ENCODE measurements around the gene KRT3. TPM values are rescaled to one million over a fixed set of nuclear protein-coding genes. Genes with fewer than 3 reads are reported as not detected.
A peak's percentile ranks its signal among the peaks of the same experiment; 100 is the strongest.

Gene KRT3
- total and polyA plus RNA-seq, 5 experiments from 2014 or later, result not detected

- Mint-ChIP-seq H3K27ac (peak overlapping the region in 3 of 10 donors; percentile 8 to 91 (median 70)), H3K4me1 (no peaks in the 10 kb centered on the region)
These were observed 19.5 kb downstream of the KRT3 start for GRCh38 chr12:52776435-52776834.

GRCh38 chr12:52774629-52775250 lies 21.2 kb downstream of the KRT3 start:
- Mint-ChIP-seq H3K36me3 (no peaks in the 10 kb centered on the region), H3K27ac (peak overlapping the region in 1 of 10 donors; percentile 33)
- POLR2A ChIA-PET, result no interaction called here

More at GRCh38 chr12:52776435-52776834, 19.5 kb downstream of the KRT3 start:
- ATAC-seq (no peak), DNase-seq (no peak)
- Mint-ChIP-seq H3K36me3 (no peaks in the 10 kb centered on the region), H3K9me3 (no peaks in the 10 kb centered on the region), H3K27me3 (peaks cover 0 to 8% (median 1%) of the 10 kb centered on the region in 5 donors), H3K4me3 (no peak overlapping the region)
- POLR2A ChIA-PET, result no interaction called here

GRCh38 chr12:52772772-52773171 lies 23.1 kb downstream of the KRT3 start:
- no peak for DNase-seq
- no peaks in the 10 kb centered on the region for H3K4me1 Mint-ChIP-seq
- peak overlapping the region in 1 of 10 donors; percentile 5 for H3K27ac Mint-ChIP-seq
- no peaks in the 10 kb centered on the region for H3K36me3 Mint-ChIP-seq
- H3K27me3 Mint-ChIP-seq, result peaks cover 0 to 4% (median 0%) of the 10 kb centered on the region in 5 donors
- no peak for ATAC-seq
- no peaks in the 10 kb centered on the region for H3K9me3 Mint-ChIP-seq
- H3K4me3 Mint-ChIP-seq, result no peak overlapping the region
- POLR2A ChIA-PET, result interaction anchor here (1.3 kb wide), 1 partner anchor 22 kb away, joined by 3 read pairs; no protein-coding TSS in a partner anchor

More at GRCh38 chr12:52774629-52775250, 21.2 kb downstream of the KRT3 start:
- ATAC-seq (no peak), DNase-seq (no peak)
- Mint-ChIP-seq H3K4me1 (no peaks in the 10 kb centered on the region), H3K27me3 (peaks cover 0 to 8% (median 0%) of the 10 kb centered on the region in 5 donors), H3K9me3 (no peaks in the 10 kb centered on the region), H3K4me3 (no peak overlapping the region)

GRCh38 chr12:52772188-52772587 lies 23.7 kb downstream of the KRT3 start:
- H3K27ac Mint-ChIP-seq, result peak overlapping the region in 1 of 10 donors; percentile 64

GRCh38 chr12:52771505-52771904 lies 24.4 kb downstream of the KRT3 start:
- H3K4me3 Mint-ChIP-seq, result no peak overlapping the region
- no peaks in the 10 kb centered on the region for H3K4me1 Mint-ChIP-seq
- H3K27me3 Mint-ChIP-seq, result peaks cover 0 to 2% (median 0%) of the 10 kb centered on the region in 5 donors
- H3K9me3 Mint-ChIP-seq, result no peaks in the 10 kb centered on the region
- H3K36me3 Mint-ChIP-seq, result no peaks in the 10 kb centered on the region
- peak overlapping the region in 1 of 10 donors; percentile 17 for H3K27ac Mint-ChIP-seq
- no peak for DNase-seq
- ATAC-seq, result no peak
- POLR2A ChIA-PET, result no interaction called here

More at GRCh38 chr12:52772188-52772587, 23.7 kb downstream of the KRT3 start:
- ATAC-seq (no peak), DNase-seq (no peak)
- Mint-ChIP-seq H3K27me3 (peaks cover 0 to 3% (median 0%) of the 10 kb centered on the region in 5 donors), H3K4me3 (no peak overlapping the region), H3K9me3 (no peaks in the 10 kb centered on the region), H3K4me1 (no peaks in the 10 kb centered on the region), H3K36me3 (no peaks in the 10 kb centered on the region)
- POLR2A ChIA-PET, result interaction anchor here (1.3 kb wide), 1 partner anchor 22 kb away, joined by 3 read pairs; no protein-coding TSS in a partner anchor

GRCh38 chr12:52771088-52771487 lies 24.8 kb downstream of the KRT3 start:
- Mint-ChIP-seq H3K9me3 (no peaks in the 10 kb centered on the region), H3K4me1 (no peaks in the 10 kb centered on the region), H3K27me3 (peaks cover 0 to 2% (median 0%) of the 10 kb centered on the region in 5 donors), H3K27ac (peak overlapping the region in 1 of 10 donors; percentile 57), H3K36me3 (no peaks in the 10 kb centered on the region), H3K4me3 (no peak overlapping the region)
- POLR2A ChIA-PET, result no interaction called here
- ATAC-seq, result no peak
- no peak for DNase-seq

- H3K36me3 Mint-ChIP-seq, result no peaks in the 10 kb centered on the region
- DNase-seq (no peak), ATAC-seq (no peak)
- POLR2A ChIA-PET, result no interaction called here
- peaks cover 0 to 2% (median 0%) of the 10 kb centered on the region in 5 donors for H3K27me3 Mint-ChIP-seq
- H3K4me1 Mint-ChIP-seq, result no peaks in the 10 kb centered on the region
- H3K4me3 Mint-ChIP-seq, result no peak overlapping the region
- peak overlapping the region in 2 of 10 donors; percentile 6 to 39 for H3K27ac Mint-ChIP-seq
- H3K9me3 Mint-ChIP-seq, result no peaks in the 10 kb centered on the region
These were observed 26.0 kb downstream of the KRT3 start for GRCh38 chr12:52769946-52770345.

GRCh38 chr12:52769354-52769753 lies 26.6 kb downstream of the KRT3 start:
- H3K27ac Mint-ChIP-seq, result peak overlapping the region in 1 of 10 donors; percentile 39
- H3K27me3 Mint-ChIP-seq, result peaks cover 0 to 2% (median 0%) of the 10 kb centered on the region in 5 donors
- ATAC-seq (no peak), DNase-seq (no peak)
- POLR2A ChIA-PET, result no interaction called here
- no peaks in the 10 kb centered on the region for H3K9me3 Mint-ChIP-seq
- no peak overlapping the region for H3K4me3 Mint-ChIP-seq
- H3K36me3 Mint-ChIP-seq, result no peaks in the 10 kb centered on the region
- H3K4me1 Mint-ChIP-seq, result no peaks in the 10 kb centered on the region

GRCh38 chr12:52768479-52769200 lies 27.3 kb downstream of the KRT3 start:
- DNase-seq, result no peak
- Mint-ChIP-seq H3K9me3 (peaks cover 0 to 2% (median 0%) of the 10 kb centered on the region in 9 donors), H3K4me3 (no peak overlapping the region), H3K4me1 (no peaks in the 10 kb centered on the region), H3K27ac (peak overlapping the region in 2 of 10 donors; percentile 31 to 82), H3K27me3 (peaks cover 0 to 2% (median 0%) of the 10 kb centered on the region in 5 donors), H3K36me3 (no peaks in the 10 kb centered on the region)
- no peak for ATAC-seq
- POLR2A ChIA-PET, result no interaction called here

- ATAC-seq (no peak), DNase-seq (no peak)
- POLR2A ChIA-PET, result no interaction called here
- Mint-ChIP-seq H3K4me1 (no peaks in the 10 kb centered on the region), H3K27ac (peak overlapping the region in 1 of 10 donors; percentile 19), H3K27me3 (peaks cover 0 to 2% (median 0%) of the 10 kb centered on the region in 5 donors), H3K9me3 (peaks cover 0 to 9% (median 5%) of the 10 kb centered on the region in 9 donors), H3K36me3 (peaks cover 0 to under 1% (median 0%) of the 10 kb centered on the region in 3 donors), H3K4me3 (no peak overlapping the region)
These were observed 28.5 kb downstream of the KRT3 start for GRCh38 chr12:52767427-52767826.

GRCh38 chr12:52767020-52767379 lies 28.9 kb downstream of the KRT3 start:
- Mint-ChIP-seq H3K4me1 (no peaks in the 10 kb centered on the region), H3K27ac (no peak overlapping the region), H3K27me3 (peaks cover 0 to 2% (median 0%) of the 10 kb centered on the region in 5 donors), H3K9me3 (peaks cover 0 to 13% (median 5%) of the 10 kb centered on the region in 9 donors), H3K4me3 (no peak overlapping the region), H3K36me3 (peaks cover 0 to 5% (median 0%) of the 10 kb centered on the region in 3 donors)
- POLR2A ChIA-PET, result no interaction called here
- no peak for DNase-seq
- ATAC-seq, result no peak

- Mint-ChIP-seq H3K27ac (peak overlapping the region in 1 of 10 donors; percentile 68), H3K9me3 (peaks cover 0 to 18% (median 6%) of the 10 kb centered on the region in 9 donors), H3K4me1 (no peaks in the 10 kb centered on the region), H3K36me3 (peaks cover 0 to 5% (median 2%) of the 10 kb centered on the region in 3 donors), H3K4me3 (no peak overlapping the region), H3K27me3 (peaks cover 0 to 2% (median 0%) of the 10 kb centered on the region in 5 donors)
- POLR2A ChIA-PET, result no interaction called here
- DNase-seq, result no peak
- no peak for ATAC-seq
These were observed 29.4 kb downstream of the KRT3 start for GRCh38 chr12:52766351-52767019.
